Osteoblast (primary cell): Measurements from ENCODE around the gene C18orf32. TPM values are rescaled to one million over a fixed set of nuclear protein-coding genes. Genes with fewer than 3 reads are reported as not detected.
"Not testable (repeated sequence)": the region's sequence is repeated elsewhere in the genome, so short reads cannot be mapped to it uniquely, and the experiment has no call there.

Experiments
- DNase-seq: peaks from one replicate; pipeline ENCODE4 v3.0.0; 2011; ENCODE audit warnings: low spot score, mixed read lengths; ENCODE audit not compliant: insufficient read length; ENCODE audit errors: missing footprints
- H2AFZ ChIP-seq: 2 replicates; pipeline ENCODE4 v1.6.0; 2011; ENCODE audit warnings: mild to moderate bottlenecking, low read length
- H3K27ac ChIP-seq: 2 replicates; pipeline ENCODE4 v1.5.1; 2011; ENCODE audit warnings: mild to moderate bottlenecking, low read depth, low read length, moderate library complexity
- H3K27me3 ChIP-seq: 2 replicates; pipeline ENCODE4 v1.6.0; 2012; ENCODE audit warnings: mild to moderate bottlenecking, control low read depth, inconsistent platforms, low read length, moderate library complexity; ENCODE audit not compliant: insufficient read depth
- H3K36me3 ChIP-seq: 2 replicates; pipeline ENCODE4 v1.5.1; 2011; ENCODE audit warnings: mild to moderate bottlenecking, low read length, control low read depth, moderate library complexity; ENCODE audit not compliant: insufficient read depth
- H3K4me1 ChIP-seq: 2 replicates; pipeline ENCODE4 v1.5.1; 2011; ENCODE audit warnings: mild to moderate bottlenecking, low read length, control low read depth, moderate library complexity; ENCODE audit not compliant: insufficient read depth
- H3K4me2 ChIP-seq: 2 replicates; pipeline ENCODE4 v1.6.0; 2011; ENCODE audit warnings: mild to moderate bottlenecking, low read length; ENCODE audit not compliant: insufficient read depth
- H3K4me3 ChIP-seq: fragments of 200-600 bp; sonication (generic); 3 replicates; pipeline ENCODE4 v1.5.1; 2012; ENCODE audit warnings: mild to moderate bottlenecking, low read length, inconsistent platforms; ENCODE audit not compliant: insufficient read depth
- H3K79me2 ChIP-seq: 2 replicates; pipeline ENCODE4 v1.6.0; 2012; ENCODE audit warnings: mild to moderate bottlenecking, low read length, control low read depth, inconsistent platforms; ENCODE audit not compliant: insufficient read depth
- H3K9me3 ChIP-seq: 2 replicates; pipeline ENCODE4 v1.5.1; 2011; ENCODE audit warnings: low read depth, low read length, control low read depth
- H4K20me1 ChIP-seq: 2 replicates; pipeline ENCODE4 v1.6.0; 2012; ENCODE audit warnings: mild to moderate bottlenecking, low read length, control low read depth; ENCODE audit not compliant: insufficient read depth
- total RNA-seq: library from RNA; depleted of rRNA; stranded (reverse); fragments of >200 nt; gene quantifications from 2 replicates; pipeline ENCODE4 v1.2.3, GENCODE V29; 2012
- TF ChIP-seq, protein P1 (sequence below): IDR thresholded peaks from 2 replicates; pipeline ENCODE4 v1.5.1; 2011; ENCODE audit warnings: mild to moderate bottlenecking, low read depth, low read length, moderate library complexity; ENCODE audit errors: extremely low read depth

Gene C18orf32
- total RNA-seq, 1 donor, result 16.6 TPM

DNA sequence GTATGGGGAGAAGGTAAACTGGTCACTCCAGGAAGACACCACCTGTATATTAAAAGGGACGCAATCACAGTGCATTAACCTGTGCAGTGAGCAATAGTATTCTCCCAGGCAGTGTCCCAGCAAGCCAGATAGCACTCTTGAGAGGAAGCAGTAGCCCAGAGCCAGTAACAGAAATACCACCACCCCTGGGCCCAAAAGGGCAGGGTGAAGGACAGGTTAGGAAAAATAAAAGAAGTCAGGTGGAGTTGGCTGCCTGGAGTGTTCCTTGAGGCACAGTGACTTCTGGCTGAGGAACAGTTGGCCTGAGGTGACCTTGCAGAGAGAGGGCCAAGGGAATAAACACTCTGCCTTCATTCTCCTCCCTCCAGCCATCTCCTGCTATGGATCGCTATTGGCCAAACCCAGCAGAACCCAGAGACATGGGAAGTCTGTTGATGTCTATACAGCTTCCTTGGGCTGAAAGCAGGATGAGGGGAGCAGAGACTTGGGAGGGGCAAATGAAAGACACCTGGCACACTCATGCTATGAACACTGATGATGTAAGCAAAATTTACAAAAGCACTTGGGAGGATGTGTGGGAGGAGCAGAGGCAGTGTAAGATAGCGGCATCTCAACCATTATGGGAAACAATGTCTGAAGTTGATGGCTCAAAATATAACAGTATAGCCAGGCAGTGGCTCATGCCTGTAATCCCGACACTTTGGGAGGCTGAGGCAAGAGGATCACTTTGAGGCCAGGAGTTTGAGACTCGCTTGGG, 7.5 kb downstream of the C18orf32 start:
- no peak for DNase-seq
- Histone ChIP-seq H3K9me3 (no peaks in the 10 kb centered on the region), H3K4me1 (peaks cover 11% of the 10 kb centered on the region), H3K4me2 (no peak overlapping the region), H3K79me2 (peaks cover 13% of the 10 kb centered on the region), H2AFZ (no peak overlapping the region), H3K27ac (no peak overlapping the region), H4K20me1 (no peaks in the 10 kb centered on the region), H3K36me3 (peaks cover 38% of the 10 kb centered on the region), H3K27me3 (no peaks in the 10 kb centered on the region), H3K4me3 (no peak overlapping the region)
- TF ChIP-seq, protein P1, sequence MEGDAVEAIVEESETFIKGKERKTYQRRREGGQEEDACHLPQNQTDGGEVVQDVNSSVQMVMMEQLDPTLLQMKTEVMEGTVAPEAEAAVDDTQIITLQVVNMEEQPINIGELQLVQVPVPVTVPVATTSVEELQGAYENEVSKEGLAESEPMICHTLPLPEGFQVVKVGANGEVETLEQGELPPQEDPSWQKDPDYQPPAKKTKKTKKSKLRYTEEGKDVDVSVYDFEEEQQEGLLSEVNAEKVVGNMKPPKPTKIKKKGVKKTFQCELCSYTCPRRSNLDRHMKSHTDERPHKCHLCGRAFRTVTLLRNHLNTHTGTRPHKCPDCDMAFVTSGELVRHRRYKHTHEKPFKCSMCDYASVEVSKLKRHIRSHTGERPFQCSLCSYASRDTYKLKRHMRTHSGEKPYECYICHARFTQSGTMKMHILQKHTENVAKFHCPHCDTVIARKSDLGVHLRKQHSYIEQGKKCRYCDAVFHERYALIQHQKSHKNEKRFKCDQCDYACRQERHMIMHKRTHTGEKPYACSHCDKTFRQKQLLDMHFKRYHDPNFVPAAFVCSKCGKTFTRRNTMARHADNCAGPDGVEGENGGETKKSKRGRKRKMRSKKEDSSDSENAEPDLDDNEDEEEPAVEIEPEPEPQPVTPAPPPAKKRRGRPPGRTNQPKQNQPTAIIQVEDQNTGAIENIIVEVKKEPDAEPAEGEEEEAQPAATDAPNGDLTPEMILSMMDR, result no peak

DNA sequence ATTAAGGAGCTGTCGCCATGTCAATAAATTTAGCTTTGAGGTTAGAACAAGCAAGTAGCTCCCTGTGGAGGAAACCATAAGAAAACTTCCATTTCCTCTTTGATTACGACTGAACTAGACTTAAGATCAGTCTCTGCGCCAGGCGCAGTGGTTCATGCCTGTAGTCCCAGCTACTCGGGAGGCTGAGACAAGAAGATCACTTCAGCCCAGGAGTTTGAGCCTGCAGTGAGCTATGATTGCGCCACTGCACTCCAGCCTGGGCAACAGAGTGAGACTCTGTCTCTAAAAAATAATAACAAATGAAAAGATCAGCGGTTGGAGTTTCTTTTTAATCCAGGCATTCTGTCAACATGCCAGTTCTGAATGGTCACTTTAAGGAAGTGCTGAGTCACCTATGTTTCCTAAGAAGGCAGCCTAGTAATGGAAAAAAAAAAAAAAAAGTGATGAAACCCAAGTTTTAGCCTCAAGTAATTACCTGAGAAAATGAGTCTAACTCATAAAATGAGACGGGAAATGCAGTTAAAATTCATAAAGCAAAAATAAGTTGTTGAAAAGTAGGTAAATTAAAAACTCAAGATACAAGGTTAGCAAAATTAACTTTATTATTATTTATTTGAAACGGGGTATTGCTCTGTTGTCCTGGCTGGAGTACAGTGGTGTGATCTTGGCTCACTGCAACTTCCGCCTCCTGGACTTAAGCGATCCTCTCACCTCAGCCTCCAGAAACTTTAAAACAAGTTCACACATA, 10.2 kb downstream of the C18orf32 start:
- peaks cover 11% of the 10 kb centered on the region for H3K4me1 ChIP-seq
- H3K79me2 ChIP-seq, result no peaks in the 10 kb centered on the region
- peak overlapping the region; percentile 83 for H3K27ac ChIP-seq
- H3K27me3 ChIP-seq, result no peaks in the 10 kb centered on the region
- DNase-seq, result peak; percentile 74
- peaks cover 21% of the 10 kb centered on the region for H3K36me3 ChIP-seq
- no peaks in the 10 kb centered on the region for H4K20me1 ChIP-seq
- no peaks in the 10 kb centered on the region for H3K9me3 ChIP-seq
- TF ChIP-seq, protein P1, result no peak
- no peak overlapping the region for H3K4me3 ChIP-seq
- no peak overlapping the region for H2AFZ ChIP-seq
- peak overlapping the region; percentile 37 for H3K4me2 ChIP-seq

DNA sequence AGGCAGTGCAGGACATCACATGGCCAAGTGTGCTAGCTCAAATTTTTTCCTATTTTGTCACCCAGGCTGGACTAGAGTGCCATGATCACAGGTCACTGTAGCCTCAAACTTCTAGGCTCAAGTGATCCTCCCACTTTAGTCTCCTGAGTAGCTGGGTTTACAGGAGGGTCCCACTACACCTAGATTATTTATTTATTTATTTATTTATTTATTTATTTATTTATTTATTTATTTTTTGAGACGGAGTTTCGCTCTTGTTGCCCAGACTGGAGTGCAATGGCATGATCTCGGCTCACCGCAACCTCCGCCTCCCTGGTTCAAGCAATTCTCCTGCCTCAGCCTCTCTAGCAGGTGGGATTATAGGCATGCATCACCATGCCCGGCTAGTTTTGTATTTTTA, 12.1 kb downstream of the C18orf32 start:
- H3K79me2 ChIP-seq, H3K27me3 ChIP-seq, H3K4me3 ChIP-seq, DNase-seq, H4K20me1 ChIP-seq, H3K4me2 ChIP-seq, H3K36me3 ChIP-seq, H3K9me3 ChIP-seq, H2AFZ ChIP-seq, H3K27ac ChIP-seq: not testable (repeated sequence)
- H3K4me1 ChIP-seq, result peaks cover 11% of the 10 kb centered on the region

DNA sequence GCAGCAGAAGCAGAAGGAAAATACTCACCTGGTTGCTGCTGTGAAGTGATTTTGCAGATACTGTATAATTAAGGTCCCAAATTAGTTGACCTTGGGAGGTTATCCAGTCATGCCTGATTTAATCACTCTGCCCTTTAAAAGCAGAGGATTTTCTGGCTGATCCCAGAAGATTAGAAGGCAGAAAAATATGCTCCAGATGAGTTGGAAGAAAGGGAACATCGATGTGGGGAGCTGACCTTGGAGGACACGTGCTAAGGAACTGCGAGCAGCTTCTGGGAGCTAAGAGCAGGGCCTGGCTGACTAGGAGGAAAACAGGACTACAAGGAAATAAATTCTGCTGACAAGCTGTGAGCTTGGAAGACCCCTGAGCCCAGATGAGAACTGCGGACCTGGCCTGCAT, 13.3 kb downstream of the C18orf32 start:
- no peaks in the 10 kb centered on the region for H3K36me3 ChIP-seq
- no peak overlapping the region for H3K4me2 ChIP-seq
- DNase-seq, result no peak
- no peak overlapping the region for H3K27ac ChIP-seq
- H3K79me2 ChIP-seq, result no peaks in the 10 kb centered on the region
- no peaks in the 10 kb centered on the region for H4K20me1 ChIP-seq
- peaks cover 11% of the 10 kb centered on the region for H3K4me1 ChIP-seq
- TF ChIP-seq, protein P1, result no peak
- no peaks in the 10 kb centered on the region for H3K9me3 ChIP-seq
- no peak overlapping the region for H2AFZ ChIP-seq
- H3K27me3 ChIP-seq, result no peaks in the 10 kb centered on the region
- no peak overlapping the region for H3K4me3 ChIP-seq
